GM18951 (cell line): Measurements from ENCODE around the gene CUL1.
A peak's percentile ranks its signal among the peaks of the same experiment; 100 is the strongest.

Source experiments
- POLR2A ChIP-seq: IDR thresholded peaks from 4 replicates; pipeline ENCODE4 v1.6.1; 2011; ENCODE audit warnings: mild to moderate bottlenecking; ENCODE audit not compliant: insufficient read length, insufficient read depth; ENCODE audit errors: extremely low read depth
- in situ Hi-C: fragments of 300-500 bp; cut with MboI; formaldehyde crosslinking; loops from one replicate; pipeline ENCODE4 v1.12.0; 2022; ENCODE audit warnings: low sequenced_read_pairs, mixed read lengths, inconsistent platforms; ENCODE audit not compliant: unreplicated experiment

CUL1 gene

GRCh38 chr7:148803094-148803493 is 104.4 kb downstream of the CUL1 start:
- TF ChIP-seq POLR2A: peak; percentile 21
- in situ Hi-C loops: no loop called here

- in situ Hi-C loops: no loop called here
- peak; percentile 12 for TF ChIP-seq POLR2A
Measured at GRCh38 chr7:148804343-148805235, 105.9 kb downstream of the CUL1 start.

GRCh38 chr7:148806187-148806586 is 107.5 kb downstream of the CUL1 start:
- in situ Hi-C loops: no loop called here

GRCh38 chr7:148807436-148807835 is 108.7 kb downstream of the CUL1 start:
- TF ChIP-seq POLR2A: no peak
- in situ Hi-C loops: no loop called here

More at GRCh38 chr7:148806187-148806586, 107.5 kb downstream of the CUL1 start:
- no peak for TF ChIP-seq POLR2A

GRCh38 chr7:148809856-148810255 is 111.2 kb downstream of the CUL1 start:
- in situ Hi-C loops: no loop called here
- no peak for TF ChIP-seq POLR2A

GRCh38 chr7:148811892-148812291 is 113.2 kb downstream of the CUL1 start:
- in situ Hi-C loops: no loop called here
- no peak for TF ChIP-seq POLR2A

- TF ChIP-seq POLR2A: no peak
- in situ Hi-C loops: no loop called here
Measured at GRCh38 chr7:148813890-148814289, 115.2 kb downstream of the CUL1 start.

GRCh38 chr7:148814922-148815559 is 116.3 kb downstream of the CUL1 start:
- in situ Hi-C loops: no loop called here
- no peak for TF ChIP-seq POLR2A

- in situ Hi-C loops: no loop called here
- TF ChIP-seq POLR2A: no peak
Measured at GRCh38 chr7:148815612-148816011, 116.9 kb downstream of the CUL1 start.

- no peak for TF ChIP-seq POLR2A
- in situ Hi-C loops: no loop called here
Measured at GRCh38 chr7:148819697-148820360, 121.1 kb downstream of the CUL1 start.

GRCh38 chr7:148821422-148821821 is 122.7 kb downstream of the CUL1 start:
- TF ChIP-seq POLR2A: no peak
- in situ Hi-C loops: no loop called here

GRCh38 chr7:148824864-148825263 is 126.2 kb downstream of the CUL1 start:
- TF ChIP-seq POLR2A: no peak
- in situ Hi-C loops: no loop called here

GRCh38 chr7:148825338-148825737 is 126.6 kb downstream of the CUL1 start:
- no peak for TF ChIP-seq POLR2A
- in situ Hi-C loops: no loop called here
